ENCODE measurements around the gene MCF2L2. TPM values are rescaled to one million over a fixed set of nuclear protein-coding genes. Genes with fewer than 3 reads are reported as not detected.
"Not testable (repeated sequence)": the region's sequence is repeated elsewhere in the genome, so short reads cannot be mapped to it uniquely, and the experiment has no call there.

Gene MCF2L2
- total RNA-seq, 2 experiments from 2014 or later = 6.5 to 8.2 TPM

- Mint-ChIP-seq H3K4me1 (no peaks in the 10 kb centered on the region), H3K27ac (no peak overlapping the region), H3K4me3 (no peak overlapping the region), H3K9me3 (no peaks in the 10 kb centered on the region), H3K27me3 (no peaks in the 10 kb centered on the region), H3K36me3 (peaks cover 11% of the 10 kb centered on the region)
- no peak for ATAC-seq (ENCODE audit: low read depth)
- POLR2A ChIA-PET = no interaction called here
- DNase-seq = no peak
Measured at GRCh38 chr3:183455089-183455488, 26.7 kb upstream of the MCF2L2 start.

DNA sequence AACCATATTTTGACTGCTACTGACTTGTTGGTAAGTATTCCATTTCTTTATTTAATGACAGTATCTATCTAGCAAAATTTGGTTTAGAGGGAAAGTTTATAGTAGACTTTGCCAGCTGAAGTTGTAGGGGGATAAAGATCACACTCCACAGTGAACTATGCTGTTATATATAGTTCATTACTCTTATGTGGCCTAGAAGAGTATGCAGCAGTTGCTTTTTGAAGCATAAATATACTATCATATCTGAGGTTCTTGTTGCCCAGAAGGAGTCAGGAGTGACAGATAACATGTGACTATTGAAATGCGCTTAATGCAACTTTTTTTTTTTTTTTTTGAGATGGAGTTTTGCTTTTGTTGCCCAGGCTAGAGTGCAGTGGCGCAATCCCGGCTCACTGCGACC, 25.6 kb upstream of the MCF2L2 start:
- POLR2A ChIA-PET = no interaction called here
- Mint-ChIP-seq H3K4me3 (no peak overlapping the region), H3K36me3 (peaks cover 11% of the 10 kb centered on the region), H3K27me3 (no peaks in the 10 kb centered on the region), H3K27ac (no peak overlapping the region), H3K4me1 (no peaks in the 10 kb centered on the region), H3K9me3 (no peaks in the 10 kb centered on the region)
- DNase-seq (no peak), ATAC-seq (ENCODE audit: low read depth) (no peak)

GRCh38 chr3:183449791-183450190, 21.4 kb upstream of the MCF2L2 start:
- Mint-ChIP-seq H3K9me3 (no peaks in the 10 kb centered on the region), H3K27me3 (no peaks in the 10 kb centered on the region), H3K36me3 (peaks cover 8% of the 10 kb centered on the region), H3K27ac (no peak overlapping the region), H3K4me3 (no peak overlapping the region), H3K4me1 (peaks cover 10% of the 10 kb centered on the region)
- no peak for ATAC-seq (ENCODE audit: low read depth)
- DNase-seq = no peak
- POLR2A ChIA-PET = interaction anchor here (0.5 kb wide), 1 partner anchor 299 kb away, joined by 3 read pairs; no protein-coding TSS in a partner anchor

GRCh38 chr3:183449391-183449790, 21.0 kb upstream of the MCF2L2 start:
- H3K4me3 Mint-ChIP-seq = no peak overlapping the region
- no peak for DNase-seq
- ATAC-seq (ENCODE audit: low read depth) = no peak
- peaks cover 2% of the 10 kb centered on the region for H3K27me3 Mint-ChIP-seq
- peaks cover 8% of the 10 kb centered on the region for H3K36me3 Mint-ChIP-seq
- H3K27ac Mint-ChIP-seq = no peak overlapping the region
- peaks cover 10% of the 10 kb centered on the region for H3K4me1 Mint-ChIP-seq
- peaks cover 3% of the 10 kb centered on the region for H3K9me3 Mint-ChIP-seq
- POLR2A ChIA-PET = no interaction called here

GRCh38 chr3:183448369-183449128, 20.1 kb upstream of the MCF2L2 start:
- no peak for ATAC-seq (ENCODE audit: low read depth)
- Mint-ChIP-seq H3K4me1 (peaks cover 10% of the 10 kb centered on the region), H3K27me3 (peaks cover 8% of the 10 kb centered on the region), H3K4me3 (peak overlapping the region; percentile 94), H3K9me3 (peaks cover 5% of the 10 kb centered on the region), H3K27ac (no peak overlapping the region), H3K36me3 (peaks cover 10% of the 10 kb centered on the region)
- no peak for DNase-seq
- POLR2A ChIA-PET = interaction anchor here (1.3 kb wide), 1 partner anchor 20 kb away, joined by 5 read pairs; the partner anchor contains the start of gene MCF2L2

DNA sequence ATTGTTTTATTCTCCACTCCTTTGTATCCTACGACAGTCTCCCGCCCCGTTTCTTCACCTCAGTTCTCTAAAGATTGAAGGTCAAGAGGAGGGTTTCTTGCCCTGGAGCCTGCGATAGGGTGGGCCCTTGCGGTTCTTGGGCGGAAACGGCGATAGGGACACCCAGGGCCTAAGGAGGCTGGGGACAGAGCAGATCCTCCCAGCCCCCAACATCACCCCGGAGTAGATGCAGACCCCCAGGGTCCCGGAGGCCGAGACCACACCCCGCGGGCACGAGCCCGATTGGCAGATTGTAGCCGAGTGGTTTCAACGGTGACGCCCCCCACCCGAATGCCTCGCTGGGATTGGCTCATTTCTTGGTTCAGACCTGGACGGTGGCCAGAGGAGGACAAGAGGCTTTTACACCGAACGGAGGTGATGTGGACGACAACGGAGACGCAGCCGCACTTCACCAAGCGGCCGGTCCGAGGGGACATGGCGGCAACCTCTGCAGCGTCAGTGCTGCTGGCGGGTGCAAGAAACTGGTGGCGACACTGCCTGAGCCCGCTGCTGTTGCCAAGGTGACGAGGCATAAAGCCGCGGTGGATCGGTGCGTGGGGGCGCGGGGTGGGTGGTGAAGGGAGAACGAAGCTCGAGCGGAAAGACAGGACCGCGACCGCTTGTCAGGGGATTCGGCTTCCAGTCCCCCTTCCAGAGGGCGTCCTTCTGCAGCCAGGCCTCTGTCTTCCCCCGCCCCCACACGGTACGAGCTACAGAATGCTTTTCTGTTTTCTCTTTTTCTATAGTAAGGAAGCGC, 19.0 kb upstream of the MCF2L2 start:
- H3K27me3 Mint-ChIP-seq = peaks cover 16% of the 10 kb centered on the region
- POLR2A ChIA-PET = interaction anchor here (1.0 to 1.3 kb wide), 2 partner anchors 17 to 19 kb away, joined by 5 to 7 read pairs; partner anchors contain the start of gene MCF2L2

GRCh38 chr3:183446838-183447205, 18.4 kb upstream of the MCF2L2 start:
- Mint-ChIP-seq H3K27me3 (peaks cover 18% of the 10 kb centered on the region), H3K9me3 (peaks cover 12% of the 10 kb centered on the region), H3K36me3 (peaks cover 10% of the 10 kb centered on the region), H3K4me1 (peaks cover 10% of the 10 kb centered on the region), H3K4me3 (peak overlapping the region; percentile 94), H3K27ac (no peak overlapping the region)
- POLR2A ChIA-PET = interaction anchor here (1.0 kb wide), 1 partner anchor 17 kb away, joined by 7 read pairs; no protein-coding TSS in a partner anchor
- DNase-seq (no peak), ATAC-seq (ENCODE audit: low read depth) (no peak)

More for the DNA sequence above, 19.0 kb upstream of the MCF2L2 start:
- Mint-ChIP-seq H3K27ac (peak overlapping the region; percentile 85), H3K9me3 (peaks cover 11% of the 10 kb centered on the region), H3K4me1 (peaks cover 10% of the 10 kb centered on the region), H3K36me3 (peaks cover 13% of the 10 kb centered on the region), H3K4me3 (peak overlapping the region; percentile 94)
- peak; percentile 77 for DNase-seq
- peak; percentile 91 for ATAC-seq (ENCODE audit: low read depth)

DNA sequence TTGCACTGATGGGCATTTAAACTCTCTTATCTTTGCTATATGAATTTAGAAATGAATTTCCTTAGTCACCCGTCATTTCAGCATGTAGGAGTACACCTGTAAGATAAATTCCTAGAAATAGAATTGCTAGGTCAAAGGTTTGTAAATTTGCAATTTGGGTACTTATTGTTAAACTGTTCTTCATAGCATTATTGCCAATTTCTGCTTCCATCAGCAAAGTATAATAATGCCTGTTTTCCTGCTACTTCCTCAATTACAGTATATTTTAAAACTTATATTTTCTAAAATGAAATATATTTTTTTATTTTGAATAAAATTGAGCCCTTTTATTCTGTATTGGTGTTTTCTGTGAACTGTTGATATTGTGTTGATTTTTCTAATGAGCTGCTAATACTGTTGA, 16.3 kb upstream of the MCF2L2 start:
- Mint-ChIP-seq H3K27me3 (peaks cover 22% of the 10 kb centered on the region), H3K4me1 (peaks cover 10% of the 10 kb centered on the region), H3K36me3 (peaks cover 5% of the 10 kb centered on the region), H3K9me3 (peaks cover 12% of the 10 kb centered on the region), H3K4me3 (no peak overlapping the region), H3K27ac (no peak overlapping the region)
- POLR2A ChIA-PET = no interaction called here
- DNase-seq (no peak), ATAC-seq (ENCODE audit: low read depth) (no peak)

GRCh38 chr3:183443395-183444385, 15.3 kb upstream of the MCF2L2 start:
- ATAC-seq (ENCODE audit: low read depth) (no peak), DNase-seq (no peak)
- peaks cover 10% of the 10 kb centered on the region for H3K4me1 Mint-ChIP-seq
- H3K4me3 Mint-ChIP-seq = no peak overlapping the region
- H3K27me3 Mint-ChIP-seq = peaks cover 22% of the 10 kb centered on the region
- peaks cover 5% of the 10 kb centered on the region for H3K36me3 Mint-ChIP-seq
- no peak overlapping the region for H3K27ac Mint-ChIP-seq
- POLR2A ChIA-PET = no interaction called here
- peaks cover 12% of the 10 kb centered on the region for H3K9me3 Mint-ChIP-seq

- Mint-ChIP-seq H3K4me3 (no peak overlapping the region), H3K36me3 (peaks cover 5% of the 10 kb centered on the region), H3K27ac (no peak overlapping the region), H3K27me3 (peaks cover 22% of the 10 kb centered on the region), H3K9me3 (peaks cover 12% of the 10 kb centered on the region), H3K4me1 (peaks cover 5% of the 10 kb centered on the region)
- ATAC-seq (ENCODE audit: low read depth) (no peak), DNase-seq (no peak)
- POLR2A ChIA-PET = no interaction called here
Measured at GRCh38 chr3:183442994-183443393, 14.6 kb upstream of the MCF2L2 start.

DNA sequence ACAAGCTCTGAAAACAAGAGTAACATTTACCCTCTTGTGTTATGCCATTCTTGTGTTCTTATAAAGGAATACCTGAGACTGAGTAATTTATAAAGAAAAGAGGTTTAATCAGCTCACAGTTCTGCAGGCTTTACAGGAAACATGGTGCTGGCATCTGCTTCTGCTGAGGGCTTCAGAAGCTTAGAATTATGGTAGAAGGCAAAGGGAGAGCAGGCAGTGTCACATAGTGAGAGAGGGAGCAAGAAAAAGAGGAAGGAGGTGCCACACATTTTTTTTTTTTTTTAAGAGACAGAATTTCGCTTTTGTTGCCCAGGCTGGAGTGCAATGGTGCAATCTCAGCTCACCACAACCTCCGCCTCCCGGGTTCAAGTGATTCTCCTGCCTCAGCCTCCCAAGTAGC, 12.1 kb upstream of the MCF2L2 start:
- H3K4me3 Mint-ChIP-seq; H3K27ac Mint-ChIP-seq; POLR2A ChIA-PET; H3K36me3 Mint-ChIP-seq; DNase-seq; H3K4me1 Mint-ChIP-seq; ATAC-seq (ENCODE audit: low read depth): not testable (repeated sequence)
- Mint-ChIP-seq H3K9me3 (peaks cover 12% of the 10 kb centered on the region), H3K27me3 (peaks cover 22% of the 10 kb centered on the region)

- peaks cover 4% of the 10 kb centered on the region for H3K4me1 Mint-ChIP-seq
- POLR2A ChIA-PET = interaction anchor here (0.8 kb wide), 1 partner anchor 198 kb away, joined by 4 read pairs; no protein-coding TSS in a partner anchor
- DNase-seq (no peak), ATAC-seq (ENCODE audit: low read depth) (no peak)
- no peak overlapping the region for H3K4me3 Mint-ChIP-seq
- H3K27me3 Mint-ChIP-seq = peaks cover 22% of the 10 kb centered on the region
- H3K36me3 Mint-ChIP-seq = peaks cover 5% of the 10 kb centered on the region
- peaks cover 10% of the 10 kb centered on the region for H3K9me3 Mint-ChIP-seq
- no peak overlapping the region for H3K27ac Mint-ChIP-seq
Measured at GRCh38 chr3:183439515-183439914, 11.1 kb upstream of the MCF2L2 start.

- Mint-ChIP-seq H3K36me3 (peaks cover 5% of the 10 kb centered on the region), H3K9me3 (peaks cover 9% of the 10 kb centered on the region), H3K4me3 (no peak overlapping the region), H3K4me1 (peaks cover 4% of the 10 kb centered on the region), H3K27ac (no peak overlapping the region), H3K27me3 (peaks cover 21% of the 10 kb centered on the region)
- DNase-seq (no peak), ATAC-seq (ENCODE audit: low read depth) (no peak)
- POLR2A ChIA-PET = no interaction called here
Measured at GRCh38 chr3:183438735-183439134, 10.3 kb upstream of the MCF2L2 start.

Measured in activated naive CD8-positive, alpha-beta T cell treated with anti-CD3 and anti-CD28 coated beads, Interleukin-2, amount 10 ng/mL, durations not matched to agents 7 days and 5 days (primary cell).